ENCODE data around the gene TYW1. TPM values are rescaled to one million over a fixed set of nuclear protein-coding genes. Genes with fewer than 3 reads are reported as not detected.
"Not testable (repeated sequence)": the region's sequence is repeated elsewhere in the genome, so short reads cannot be mapped to it uniquely, and the experiment has no call there.

TYW1 gene
- total RNA-seq, 2 experiments from 2014 or later: 15.4 to 16.4 TPM

- peaks cover 29% of the 10 kb centered on the region for H3K36me3 Mint-ChIP-seq (ENCODE audit: low read depth)
- POLR2A ChIA-PET, H3K4me1 Mint-ChIP-seq, H3K4me3 Mint-ChIP-seq, H3K27ac Mint-ChIP-seq, DNase-seq, H3K27me3 Mint-ChIP-seq, H3K9me3 Mint-ChIP-seq, CTCF ChIA-PET: not testable (repeated sequence)
Observed at GRCh38 chr7:67089261-67089660, 92.6 kb downstream of the TYW1 start.

GRCh38 chr7:67091053-67091452 is 94.4 kb downstream of the TYW1 start:
- H3K4me1 Mint-ChIP-seq, POLR2A ChIA-PET, DNase-seq, H3K27ac Mint-ChIP-seq, H3K9me3 Mint-ChIP-seq, H3K27me3 Mint-ChIP-seq, CTCF ChIA-PET, H3K4me3 Mint-ChIP-seq: not testable (repeated sequence)
- peaks cover 20% of the 10 kb centered on the region for H3K36me3 Mint-ChIP-seq (ENCODE audit: low read depth)

GRCh38 chr7:67098031-67098430 is 101.4 kb downstream of the TYW1 start:
- CTCF ChIA-PET, POLR2A ChIA-PET, H3K9me3 Mint-ChIP-seq, DNase-seq, H3K27me3 Mint-ChIP-seq, H3K4me3 Mint-ChIP-seq, H3K4me1 Mint-ChIP-seq, H3K27ac Mint-ChIP-seq: not testable (repeated sequence)
- peaks cover 34% of the 10 kb centered on the region for H3K36me3 Mint-ChIP-seq (ENCODE audit: low read depth)

DNA sequence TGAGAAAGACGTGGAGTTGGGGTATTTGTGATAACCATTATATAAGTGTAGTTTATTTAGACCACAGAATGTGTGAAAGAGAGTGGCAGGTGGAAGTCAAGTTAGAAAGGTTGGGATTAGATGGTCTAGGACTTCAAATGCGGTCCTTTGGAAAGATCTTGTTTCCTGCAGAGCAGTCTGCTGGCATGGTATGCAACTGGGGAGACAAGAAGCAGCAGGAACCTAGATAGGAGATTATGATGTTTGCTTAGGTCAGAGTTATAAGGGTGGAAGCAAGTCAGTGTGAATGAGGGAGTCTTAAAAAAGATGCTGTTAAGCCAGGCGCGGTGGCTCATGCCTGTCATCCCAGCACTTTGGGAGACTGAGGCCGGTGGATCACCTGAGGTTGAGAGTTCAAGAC is 102.8 kb downstream of the TYW1 start:
- CTCF ChIA-PET, POLR2A ChIA-PET, H3K27me3 Mint-ChIP-seq, H3K4me1 Mint-ChIP-seq, H3K27ac Mint-ChIP-seq, H3K4me3 Mint-ChIP-seq, DNase-seq: not testable (repeated sequence)
- H3K36me3 Mint-ChIP-seq (ENCODE audit: low read depth): peaks cover 42% of the 10 kb centered on the region
- peaks cover 13% of the 10 kb centered on the region for H3K9me3 Mint-ChIP-seq

DNA sequence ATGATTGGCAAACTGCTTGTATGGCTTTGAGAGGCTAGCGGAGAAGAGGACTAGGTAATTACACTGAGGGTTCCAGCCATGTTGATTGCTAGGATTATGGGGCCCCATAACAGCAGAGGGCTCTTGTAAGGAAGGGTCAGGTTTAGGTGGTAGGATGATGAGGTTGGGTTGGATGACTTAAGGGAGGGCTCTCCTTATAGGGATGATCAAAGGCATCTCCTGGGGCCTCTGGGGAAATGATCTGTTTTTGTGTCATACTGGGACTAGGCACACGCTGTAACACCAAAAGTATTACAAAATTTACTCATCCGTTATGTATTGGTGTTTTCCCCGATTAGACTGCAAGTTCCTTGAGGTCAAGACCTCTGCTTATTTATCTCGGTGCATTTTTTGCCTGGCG is 103.4 kb downstream of the TYW1 start:
- H3K4me1 Mint-ChIP-seq, CTCF ChIA-PET, DNase-seq, H3K27me3 Mint-ChIP-seq, H3K27ac Mint-ChIP-seq, H3K4me3 Mint-ChIP-seq, POLR2A ChIA-PET: not testable (repeated sequence)
- peaks cover 12% of the 10 kb centered on the region for H3K9me3 Mint-ChIP-seq
- H3K36me3 Mint-ChIP-seq (ENCODE audit: low read depth): peaks cover 44% of the 10 kb centered on the region

GRCh38 chr7:67100956-67101361 is 104.3 kb downstream of the TYW1 start:
- Mint-ChIP-seq H3K36me3 (ENCODE audit: low read depth) (peaks cover 47% of the 10 kb centered on the region), H3K4me1 (peaks cover 13% of the 10 kb centered on the region), H3K27ac (no peak overlapping the region), H3K27me3 (no peaks in the 10 kb centered on the region), H3K9me3 (peaks cover 12% of the 10 kb centered on the region), H3K4me3 (no peak overlapping the region)
- DNase-seq: no peak
- CTCF ChIA-PET: no interaction called here
- POLR2A ChIA-PET: no interaction called here

- peaks cover 40% of the 10 kb centered on the region for H3K36me3 Mint-ChIP-seq (ENCODE audit: low read depth)
- H3K4me1 Mint-ChIP-seq: peaks cover 16% of the 10 kb centered on the region
- H3K4me3 Mint-ChIP-seq, CTCF ChIA-PET, H3K27ac Mint-ChIP-seq, H3K9me3 Mint-ChIP-seq, POLR2A ChIA-PET, DNase-seq, H3K27me3 Mint-ChIP-seq: not testable (repeated sequence)
Observed at GRCh38 chr7:67104937-67105336, 108.3 kb downstream of the TYW1 start.

GRCh38 chr7:67105377-67105776 is 108.7 kb downstream of the TYW1 start:
- ChIA-PET CTCF (no interaction called here), POLR2A (no interaction called here)
- Mint-ChIP-seq H3K27ac (no peak overlapping the region), H3K36me3 (ENCODE audit: low read depth) (peaks cover 36% of the 10 kb centered on the region), H3K4me1 (peaks cover 16% of the 10 kb centered on the region), H3K4me3 (no peak overlapping the region), H3K27me3 (no peaks in the 10 kb centered on the region), H3K9me3 (peaks cover 9% of the 10 kb centered on the region)
- DNase-seq: no peak

DNA sequence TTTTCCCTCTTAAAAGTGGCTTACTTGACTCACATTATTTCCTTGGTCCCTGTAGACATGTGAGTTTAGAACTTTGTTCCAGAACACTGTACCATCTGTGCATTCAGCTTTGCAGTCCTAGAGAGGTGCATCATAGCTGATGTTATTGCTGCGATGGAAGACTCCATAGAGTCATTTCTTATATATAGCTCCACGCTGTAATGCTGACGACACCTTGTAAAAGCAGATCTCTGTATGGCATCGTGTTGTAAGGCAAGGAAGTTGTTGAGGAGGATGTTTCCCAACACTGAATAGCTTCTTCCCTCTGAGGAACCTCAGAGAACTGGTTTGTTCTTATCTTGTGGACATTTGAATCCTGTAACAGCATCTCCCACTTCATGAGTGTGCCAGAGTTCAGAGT is 109.6 kb downstream of the TYW1 start:
- POLR2A ChIA-PET, CTCF ChIA-PET, H3K27ac Mint-ChIP-seq, DNase-seq, H3K4me3 Mint-ChIP-seq, H3K9me3 Mint-ChIP-seq, H3K27me3 Mint-ChIP-seq: not testable (repeated sequence)
- peaks cover 30% of the 10 kb centered on the region for H3K36me3 Mint-ChIP-seq (ENCODE audit: low read depth)
- peaks cover 16% of the 10 kb centered on the region for H3K4me1 Mint-ChIP-seq

DNA sequence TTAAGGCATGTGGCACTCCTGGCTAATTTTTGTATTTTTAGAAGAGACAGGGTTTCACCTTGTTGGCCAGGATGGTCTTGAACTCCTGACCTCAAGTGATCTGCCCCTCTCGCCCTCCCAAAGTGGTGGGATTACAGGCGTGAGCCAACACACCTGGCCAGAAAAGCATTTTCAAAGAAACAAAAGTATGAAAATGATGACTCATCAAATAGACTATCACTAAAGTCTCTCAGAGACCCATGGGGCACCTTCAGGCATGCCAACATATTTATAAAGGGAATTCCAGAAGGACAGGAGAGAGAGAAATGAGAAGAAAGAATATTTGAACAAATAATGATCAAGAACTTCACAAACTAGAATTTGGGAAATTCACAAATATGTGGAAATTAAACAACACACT is 114.7 kb downstream of the TYW1 start:
- H3K9me3 Mint-ChIP-seq; H3K27ac Mint-ChIP-seq; CTCF ChIA-PET; H3K4me1 Mint-ChIP-seq; H3K4me3 Mint-ChIP-seq; H3K27me3 Mint-ChIP-seq; H3K36me3 Mint-ChIP-seq (ENCODE audit: low read depth); POLR2A ChIA-PET; DNase-seq: not testable (repeated sequence)

DNA sequence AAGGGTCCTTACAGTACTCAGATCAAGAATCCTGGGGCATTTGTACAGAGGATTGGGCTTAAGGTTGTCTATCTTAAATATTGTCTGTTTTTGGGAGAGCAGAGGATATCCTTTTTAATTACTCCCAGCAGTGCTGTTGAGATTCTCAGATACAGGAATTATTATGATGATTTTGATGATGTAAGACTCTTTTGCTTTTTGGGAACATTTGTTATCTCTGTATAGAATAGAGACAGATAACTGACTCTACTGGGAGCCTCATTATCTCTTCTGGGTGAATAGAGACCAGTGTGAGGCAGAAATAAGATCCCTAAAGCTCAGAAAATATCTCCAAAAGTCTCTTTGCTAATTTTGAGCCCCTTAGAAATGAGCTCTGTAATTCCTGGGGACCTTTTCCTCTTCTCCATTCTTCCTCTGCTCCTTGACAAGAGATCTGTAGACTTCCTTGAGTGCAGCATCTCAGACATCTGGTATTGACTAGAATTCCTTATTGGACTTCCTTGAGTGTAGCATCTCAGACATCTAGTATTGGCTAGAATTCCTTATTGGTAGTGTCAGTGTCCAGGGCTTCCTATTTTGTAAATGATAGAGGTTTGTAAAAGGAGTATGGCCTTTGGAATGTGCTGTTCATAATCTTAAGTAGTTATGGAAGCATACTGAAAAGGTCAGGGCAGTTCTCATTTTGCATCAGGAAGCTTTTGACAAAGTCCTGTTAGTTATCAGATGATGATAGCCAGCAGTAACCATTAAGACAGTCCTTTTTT is 118.0 kb downstream of the TYW1 start:
- not testable (repeated sequence) for H3K27me3 Mint-ChIP-seq, H3K4me1 Mint-ChIP-seq

GRCh38 chr7:67120491-67120890 is 123.9 kb downstream of the TYW1 start:
- H3K27ac Mint-ChIP-seq, H3K9me3 Mint-ChIP-seq, H3K27me3 Mint-ChIP-seq, CTCF ChIA-PET, H3K4me1 Mint-ChIP-seq, H3K4me3 Mint-ChIP-seq, POLR2A ChIA-PET, DNase-seq: not testable (repeated sequence)
- H3K36me3 Mint-ChIP-seq (ENCODE audit: low read depth): peaks cover 11% of the 10 kb centered on the region

More for the DNA sequence above, 118.0 kb downstream of the TYW1 start:
- H3K9me3 Mint-ChIP-seq; H3K36me3 Mint-ChIP-seq (ENCODE audit: low read depth); H3K27ac Mint-ChIP-seq; H3K4me3 Mint-ChIP-seq; POLR2A ChIA-PET; DNase-seq; CTCF ChIA-PET: not testable (repeated sequence)

DNA sequence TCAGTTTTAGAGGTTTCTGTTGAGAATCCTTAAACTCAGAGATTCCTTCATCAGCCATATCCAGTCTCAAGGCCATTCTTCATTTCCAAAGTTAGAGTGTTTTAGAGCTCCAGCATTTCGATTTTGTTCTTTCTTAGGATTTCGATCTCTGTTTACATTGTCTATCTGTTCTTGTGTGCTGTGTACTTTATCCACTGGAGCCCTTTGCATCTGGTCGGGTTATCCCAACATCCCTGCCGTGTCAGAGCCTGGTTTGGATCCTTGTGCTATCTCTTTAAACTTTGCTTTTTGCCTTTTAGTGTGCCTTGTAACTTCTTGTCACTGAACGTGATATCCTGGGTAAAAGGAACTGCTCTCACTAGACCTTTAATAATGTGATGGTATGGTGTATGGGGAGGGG is 131.6 kb downstream of the TYW1 start:
- Mint-ChIP-seq H3K36me3 (ENCODE audit: low read depth) (peaks cover 13% of the 10 kb centered on the region), H3K4me1 (peaks cover 21% of the 10 kb centered on the region), H3K27ac (peak overlapping the region; percentile 94)
- CTCF ChIA-PET, H3K9me3 Mint-ChIP-seq, POLR2A ChIA-PET, H3K4me3 Mint-ChIP-seq, H3K27me3 Mint-ChIP-seq, DNase-seq: not testable (repeated sequence)

- DNase-seq; H3K27ac Mint-ChIP-seq; POLR2A ChIA-PET; H3K27me3 Mint-ChIP-seq; H3K4me3 Mint-ChIP-seq; H3K9me3 Mint-ChIP-seq; CTCF ChIA-PET; H3K36me3 Mint-ChIP-seq (ENCODE audit: low read depth): not testable (repeated sequence)
- peaks cover 23% of the 10 kb centered on the region for H3K4me1 Mint-ChIP-seq
Observed at GRCh38 chr7:67130766-67131165, 134.1 kb downstream of the TYW1 start.
